WTC11 (cell line): ENCODE results near the gene MOB3B. TPM values are rescaled to one million over a fixed set of nuclear protein-coding genes. Genes with fewer than 3 reads are reported as not detected.

ENCODE experiments used
- ATAC-seq: fragments of 200-7000 bp; cut with Tn5 transposase; 2 replicates; pipeline ENCODE4 v1.10.0; 2021; ENCODE audit warnings: mild to moderate bottlenecking, moderate library complexity
- CTCF ChIA-PET: fragments of 300-600 bp; sonication (Branson Sonifier 250); formaldehyde crosslinking; loops from one replicate; lab custom pipeline; 2021; ENCODE audit warnings: antibody characterized with exemption; lab: Charles Lee
- POLR2A ChIA-PET: fragments of 350-600 bp; sonication (Branson Sonifier 250); formaldehyde crosslinking; loops from one replicate; lab custom pipeline; 2021; ENCODE audit warnings: antibody characterized with exemption; lab: Charles Lee
- DNase-seq: peaks from one replicate; pipeline ENCODE4 v3.0.0; 2021; ENCODE audit warnings: low spot score
- H3K27ac Mint-ChIP-seq: 2 replicates; pipeline ENCODE4 v1.8.0; 2021; ENCODE audit warnings: mixed read lengths
- H3K27me3 Mint-ChIP-seq: 2 replicates; pipeline ENCODE4 v1.8.0; 2021; ENCODE audit warnings: low read depth, mild to moderate bottlenecking, moderate library complexity, mixed read lengths
- H3K36me3 Mint-ChIP-seq: 2 replicates; pipeline ENCODE4 v1.8.0; 2021; ENCODE audit warnings: mixed read lengths
- H3K4me1 Mint-ChIP-seq: 2 replicates; pipeline ENCODE4 v1.8.0; 2022; ENCODE audit warnings: mixed read lengths
- H3K4me3 Mint-ChIP-seq: 2 replicates; pipeline ENCODE4 v1.8.0; 2021; ENCODE audit warnings: mild to moderate bottlenecking, moderate library complexity, mixed read lengths
- H3K9me3 Mint-ChIP-seq: 2 replicates; pipeline ENCODE4 v1.8.0; 2021; ENCODE audit warnings: mixed read lengths
- ARID4B ChIP-seq: sonication (generic); formaldehyde crosslinking; IDR thresholded peaks from 2 replicates; pipeline ENCODE4 v1.8.0; 2023; ENCODE audit warnings: missing genetic modification reagents, mild to moderate bottlenecking, borderline replicate concordance
- ATF2 ChIP-seq: sonication (generic); formaldehyde crosslinking; IDR thresholded peaks from 2 replicates; pipeline ENCODE4 v1.8.1; 2022; ENCODE audit warnings: low read depth, missing genetic modification reagents, borderline replicate concordance
- ERG ChIP-seq: fragments of 250-450 bp; sonication (Bioruptor Pico); IDR thresholded peaks from 2 replicates; pipeline ENCODE4 v1.8.0; 2021; ENCODE audit warnings: mild to moderate bottlenecking
- FOXJ3 ChIP-seq: sonication (generic); formaldehyde crosslinking; IDR thresholded peaks from 2 replicates; pipeline ENCODE4 v1.9.0; 2021; ENCODE audit warnings: missing genetic modification reagents, mild to moderate bottlenecking, borderline replicate concordance
- FOXK1 ChIP-seq: sonication (generic); formaldehyde crosslinking; IDR thresholded peaks from 2 replicates; pipeline ENCODE4 v1.8.0; 2022; ENCODE audit warnings: mild to moderate bottlenecking, moderate library complexity, missing genetic modification reagents
- JAZF1 ChIP-seq: fragments of 250-450 bp; sonication (Bioruptor Pico); IDR thresholded peaks from 2 replicates; pipeline ENCODE4 v1.9.0; 2021; ENCODE audit warnings: moderate library complexity, mild to moderate bottlenecking, inconsistent platforms
- NFATC4 ChIP-seq: fragments of 250-450 bp; sonication (Bioruptor Pico); IDR thresholded peaks from 2 replicates; pipeline ENCODE4 v1.9.0; 2021; ENCODE audit warnings: mild to moderate bottlenecking
- SMAD4 ChIP-seq: sonication (generic); formaldehyde crosslinking; IDR thresholded peaks from 2 replicates; pipeline ENCODE4 v1.8.0; 2022; ENCODE audit warnings: mild to moderate bottlenecking, missing genetic modification reagents
- TEAD4 ChIP-seq: sonication (generic); formaldehyde crosslinking; IDR thresholded peaks from 2 replicates; pipeline ENCODE4 v1.8.0; 2022; ENCODE audit warnings: mild to moderate bottlenecking, missing genetic modification reagents
- TP53 ChIP-seq: sonication (generic); formaldehyde crosslinking; IDR thresholded peaks from 2 replicates; pipeline ENCODE4 v1.8.1; 2023; ENCODE audit warnings: mild to moderate bottlenecking, missing genetic modification reagents
- ZNF138 ChIP-seq: sonication (generic); formaldehyde crosslinking; conservative IDR thresholded peaks from 2 replicates; pipeline ENCODE4 v1.8.1; 2022; ENCODE audit warnings: mild to moderate bottlenecking, moderate library complexity, missing genetic modification reagents
- ZNF396 ChIP-seq: fragments of 250-450 bp; sonication (Bioruptor Pico); IDR thresholded peaks from 2 replicates; pipeline ENCODE4 v1.8.0; 2021; ENCODE audit warnings: mild to moderate bottlenecking, moderate library complexity, borderline replicate concordance
- total RNA-seq: library from RNA; stranded (reverse); gene quantifications from 3 replicates; pipeline ENCODE4 v1.2.3, GENCODE V29; 2021
- TF ChIP-seq, protein P1 (sequence below): sonication (generic); formaldehyde crosslinking; IDR thresholded peaks from 2 replicates; pipeline ENCODE4 v1.8.1; 2022; ENCODE audit warnings: low read depth, mild to moderate bottlenecking, moderate library complexity, missing genetic modification reagents, borderline replicate concordance
- TF ChIP-seq, protein P2 (sequence below): fragments of 250-450 bp; sonication (Bioruptor Pico); IDR thresholded peaks from 2 replicates; pipeline ENCODE4 v1.9.0; 2021; ENCODE audit warnings: mild to moderate bottlenecking, borderline replicate concordance
- TF ChIP-seq, protein P3 (sequence below): sonication (generic); formaldehyde crosslinking; IDR thresholded peaks from 2 replicates; pipeline ENCODE4 v1.8.1; 2023; ENCODE audit warnings: mild to moderate bottlenecking, missing genetic modification reagents
- TF ChIP-seq, protein P4 (sequence below): sonication (generic); formaldehyde crosslinking; IDR thresholded peaks from 2 replicates; pipeline ENCODE4 v1.8.1; 2023; ENCODE audit warnings: mild to moderate bottlenecking, missing genetic modification reagents, moderate library complexity
- TF ChIP-seq, protein P5 (sequence below): sonication (generic); formaldehyde crosslinking; IDR thresholded peaks from 2 replicates; pipeline ENCODE4 v1.8.1; 2023; ENCODE audit warnings: mild to moderate bottlenecking, missing genetic modification reagents, moderate library complexity

Gene MOB3B
- total RNA-seq, 1 experiment from 2014 or later: 25.1 TPM

GRCh38 chr9:27408482-27408881, 121.1 kb downstream of the MOB3B start:
- TF ChIP-seq ZNF396 (CRISPR knock-in tag) (no peak), FOXK1 (CRISPR knock-in tag) (no peak), NFATC4 (CRISPR knock-in tag) (no peak), ZNF138 (CRISPR knock-in tag) (no peak), ARID4B (CRISPR knock-in tag) (no peak)
- TF ChIP-seq, protein P1, sequence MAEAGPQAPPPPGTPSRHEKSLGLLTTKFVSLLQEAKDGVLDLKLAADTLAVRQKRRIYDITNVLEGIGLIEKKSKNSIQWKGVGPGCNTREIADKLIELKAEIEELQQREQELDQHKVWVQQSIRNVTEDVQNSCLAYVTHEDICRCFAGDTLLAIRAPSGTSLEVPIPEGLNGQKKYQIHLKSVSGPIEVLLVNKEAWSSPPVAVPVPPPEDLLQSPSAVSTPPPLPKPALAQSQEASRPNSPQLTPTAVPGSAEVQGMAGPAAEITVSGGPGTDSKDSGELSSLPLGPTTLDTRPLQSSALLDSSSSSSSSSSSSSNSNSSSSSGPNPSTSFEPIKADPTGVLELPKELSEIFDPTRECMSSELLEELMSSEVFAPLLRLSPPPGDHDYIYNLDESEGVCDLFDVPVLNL (CRISPR knock-in tag): no peak
- TF ChIP-seq, protein P2, sequence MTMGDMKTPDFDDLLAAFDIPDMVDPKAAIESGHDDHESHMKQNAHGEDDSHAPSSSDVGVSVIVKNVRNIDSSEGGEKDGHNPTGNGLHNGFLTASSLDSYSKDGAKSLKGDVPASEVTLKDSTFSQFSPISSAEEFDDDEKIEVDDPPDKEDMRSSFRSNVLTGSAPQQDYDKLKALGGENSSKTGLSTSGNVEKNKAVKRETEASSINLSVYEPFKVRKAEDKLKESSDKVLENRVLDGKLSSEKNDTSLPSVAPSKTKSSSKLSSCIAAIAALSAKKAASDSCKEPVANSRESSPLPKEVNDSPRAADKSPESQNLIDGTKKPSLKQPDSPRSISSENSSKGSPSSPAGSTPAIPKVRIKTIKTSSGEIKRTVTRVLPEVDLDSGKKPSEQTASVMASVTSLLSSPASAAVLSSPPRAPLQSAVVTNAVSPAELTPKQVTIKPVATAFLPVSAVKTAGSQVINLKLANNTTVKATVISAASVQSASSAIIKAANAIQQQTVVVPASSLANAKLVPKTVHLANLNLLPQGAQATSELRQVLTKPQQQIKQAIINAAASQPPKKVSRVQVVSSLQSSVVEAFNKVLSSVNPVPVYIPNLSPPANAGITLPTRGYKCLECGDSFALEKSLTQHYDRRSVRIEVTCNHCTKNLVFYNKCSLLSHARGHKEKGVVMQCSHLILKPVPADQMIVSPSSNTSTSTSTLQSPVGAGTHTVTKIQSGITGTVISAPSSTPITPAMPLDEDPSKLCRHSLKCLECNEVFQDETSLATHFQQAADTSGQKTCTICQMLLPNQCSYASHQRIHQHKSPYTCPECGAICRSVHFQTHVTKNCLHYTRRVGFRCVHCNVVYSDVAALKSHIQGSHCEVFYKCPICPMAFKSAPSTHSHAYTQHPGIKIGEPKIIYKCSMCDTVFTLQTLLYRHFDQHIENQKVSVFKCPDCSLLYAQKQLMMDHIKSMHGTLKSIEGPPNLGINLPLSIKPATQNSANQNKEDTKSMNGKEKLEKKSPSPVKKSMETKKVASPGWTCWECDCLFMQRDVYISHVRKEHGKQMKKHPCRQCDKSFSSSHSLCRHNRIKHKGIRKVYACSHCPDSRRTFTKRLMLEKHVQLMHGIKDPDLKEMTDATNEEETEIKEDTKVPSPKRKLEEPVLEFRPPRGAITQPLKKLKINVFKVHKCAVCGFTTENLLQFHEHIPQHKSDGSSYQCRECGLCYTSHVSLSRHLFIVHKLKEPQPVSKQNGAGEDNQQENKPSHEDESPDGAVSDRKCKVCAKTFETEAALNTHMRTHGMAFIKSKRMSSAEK (CRISPR knock-in tag): no peak
- ChIA-PET POLR2A (interaction anchor here (1.1 kb wide), 1 partner anchor 98 kb away, joined by 3 read pairs; no protein-coding TSS in a partner anchor), CTCF (interaction anchor here (0.9 to 2.1 kb wide), 2 partner anchors 10 to 75 kb away, joined by 5 read pairs; no protein-coding TSS in a partner anchor)
- Mint-ChIP-seq H3K9me3 (peaks cover 10% of the 10 kb centered on the region), H3K4me1 (peaks cover 43% of the 10 kb centered on the region), H3K36me3 (peaks cover 3% of the 10 kb centered on the region; the same call in 1 of the 2 replicates), H3K4me3 (no peak overlapping the region), H3K27me3 (no peaks in the 10 kb centered on the region), H3K27ac (no peak overlapping the region)
- ATAC-seq (peak; percentile 76), DNase-seq (no peak)

DNA sequence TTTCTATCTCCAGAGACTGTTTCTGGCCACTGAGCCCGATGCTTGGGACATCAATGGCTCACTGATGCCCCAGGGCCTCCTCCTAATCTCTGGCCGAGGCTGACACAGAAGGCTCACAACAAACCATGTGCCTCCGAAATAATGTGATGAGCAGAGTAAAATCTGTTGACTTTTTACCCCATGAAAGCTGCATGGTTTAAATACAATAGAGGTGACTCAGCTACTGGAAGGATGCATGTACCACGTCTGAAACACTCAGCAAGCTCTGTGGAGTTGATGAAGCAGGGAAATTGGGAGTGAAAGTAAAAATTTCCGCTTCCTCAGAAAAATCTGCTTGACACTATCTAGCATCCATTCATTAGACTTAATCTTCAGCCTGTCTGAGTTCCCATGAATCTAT, 121.6 kb downstream of the MOB3B start:
- ChIA-PET CTCF (interaction anchor here (2.1 kb wide), 1 partner anchor 9 kb away, joined by 5 read pairs; no protein-coding TSS in a partner anchor), POLR2A (no interaction called here)
- no peak for DNase-seq
- Mint-ChIP-seq H3K36me3 (peaks cover 3% of the 10 kb centered on the region; the same call in 1 of the 2 replicates), H3K27ac (no peak overlapping the region), H3K9me3 (peaks cover 10% of the 10 kb centered on the region), H3K4me1 (peaks cover 40% of the 10 kb centered on the region), H3K27me3 (no peaks in the 10 kb centered on the region), H3K4me3 (no peak overlapping the region)
- ATAC-seq: no peak
- TF ChIP-seq, protein P3, sequence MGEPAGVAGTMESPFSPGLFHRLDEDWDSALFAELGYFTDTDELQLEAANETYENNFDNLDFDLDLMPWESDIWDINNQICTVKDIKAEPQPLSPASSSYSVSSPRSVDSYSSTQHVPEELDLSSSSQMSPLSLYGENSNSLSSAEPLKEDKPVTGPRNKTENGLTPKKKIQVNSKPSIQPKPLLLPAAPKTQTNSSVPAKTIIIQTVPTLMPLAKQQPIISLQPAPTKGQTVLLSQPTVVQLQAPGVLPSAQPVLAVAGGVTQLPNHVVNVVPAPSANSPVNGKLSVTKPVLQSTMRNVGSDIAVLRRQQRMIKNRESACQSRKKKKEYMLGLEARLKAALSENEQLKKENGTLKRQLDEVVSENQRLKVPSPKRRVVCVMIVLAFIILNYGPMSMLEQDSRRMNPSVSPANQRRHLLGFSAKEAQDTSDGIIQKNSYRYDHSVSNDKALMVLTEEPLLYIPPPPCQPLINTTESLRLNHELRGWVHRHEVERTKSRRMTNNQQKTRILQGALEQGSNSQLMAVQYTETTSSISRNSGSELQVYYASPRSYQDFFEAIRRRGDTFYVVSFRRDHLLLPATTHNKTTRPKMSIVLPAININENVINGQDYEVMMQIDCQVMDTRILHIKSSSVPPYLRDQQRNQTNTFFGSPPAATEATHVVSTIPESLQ: no peak
- TF ChIP-seq TP53 (no peak), ATF2 (CRISPR knock-in tag) (no peak), ERG (no peak), JAZF1 (no peak), TEAD4 (CRISPR knock-in tag) (no peak), SMAD4 (no peak), FOXJ3 (no peak)
- TF ChIP-seq, protein P4, sequence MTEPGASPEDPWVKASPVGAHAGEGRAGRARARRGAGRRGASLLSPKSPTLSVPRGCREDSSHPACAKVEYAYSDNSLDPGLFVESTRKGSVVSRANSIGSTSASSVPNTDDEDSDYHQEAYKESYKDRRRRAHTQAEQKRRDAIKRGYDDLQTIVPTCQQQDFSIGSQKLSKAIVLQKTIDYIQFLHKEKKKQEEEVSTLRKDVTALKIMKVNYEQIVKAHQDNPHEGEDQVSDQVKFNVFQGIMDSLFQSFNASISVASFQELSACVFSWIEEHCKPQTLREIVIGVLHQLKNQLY: no peak
- TF ChIP-seq, protein P5, sequence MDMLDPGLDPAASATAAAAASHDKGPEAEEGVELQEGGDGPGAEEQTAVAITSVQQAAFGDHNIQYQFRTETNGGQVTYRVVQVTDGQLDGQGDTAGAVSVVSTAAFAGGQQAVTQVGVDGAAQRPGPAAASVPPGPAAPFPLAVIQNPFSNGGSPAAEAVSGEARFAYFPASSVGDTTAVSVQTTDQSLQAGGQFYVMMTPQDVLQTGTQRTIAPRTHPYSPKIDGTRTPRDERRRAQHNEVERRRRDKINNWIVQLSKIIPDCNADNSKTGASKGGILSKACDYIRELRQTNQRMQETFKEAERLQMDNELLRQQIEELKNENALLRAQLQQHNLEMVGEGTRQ: no peak
